HG03095 (cell line): ENCODE data around the gene CENPN.

Source experiments
- ATAC-seq: cut with Tn5 transposase; IDR thresholded peaks from one replicate; pipeline ENCODE4 v1.9.1; 2021; ENCODE audit warnings: moderate library complexity; ENCODE audit not compliant: unreplicated experiment

The CENPN gene

GRCh38 chr16:81076566-81077075 lies 69.6 kb downstream of the CENPN start:
- peak; percentile 75 for ATAC-seq

- ATAC-seq, result peak; percentile 95
Observed at GRCh38 chr16:81077076-81077940, 70.3 kb downstream of the CENPN start, which contains the start of gene C16orf46. Gene C16orf46, minus strand, starts transcription at chr16:81077238. Its CDS starts 13,283 bp downstream, at chr16:81063955.

- ATAC-seq, result no peak
Observed at GRCh38 chr16:81080233-81080632, 73.2 kb downstream of the CENPN start.

GRCh38 chr16:81081014-81081413 lies 74.0 kb downstream of the CENPN start:
- ATAC-seq, result no peak
